ENCODE results near the gene BRCC3.

- TF ChIP-seq CTCF (IDR thresholded peaks at IDR 0.05) (no peak), POLR2A (IDR thresholded peaks at IDR 0.05) (no peak)
Measured at GRCh38 chrX:155112171-155112570, 40.9 kb downstream of the BRCC3 start.

All from testis (tissue), 2 donors.